HG03103 (cell line): ENCODE data around the gene PRLR.
"Not testable (repeated sequence)": the region's sequence is repeated elsewhere in the genome, so short reads cannot be mapped to it uniquely, and the experiment has no call there.

ENCODE experiments used
- ATAC-seq: cut with Tn5 transposase; IDR thresholded peaks from one replicate; pipeline ENCODE4 v1.9.1; 2021; ENCODE audit warnings: low read depth; ENCODE audit not compliant: unreplicated experiment

PRLR gene

DNA sequence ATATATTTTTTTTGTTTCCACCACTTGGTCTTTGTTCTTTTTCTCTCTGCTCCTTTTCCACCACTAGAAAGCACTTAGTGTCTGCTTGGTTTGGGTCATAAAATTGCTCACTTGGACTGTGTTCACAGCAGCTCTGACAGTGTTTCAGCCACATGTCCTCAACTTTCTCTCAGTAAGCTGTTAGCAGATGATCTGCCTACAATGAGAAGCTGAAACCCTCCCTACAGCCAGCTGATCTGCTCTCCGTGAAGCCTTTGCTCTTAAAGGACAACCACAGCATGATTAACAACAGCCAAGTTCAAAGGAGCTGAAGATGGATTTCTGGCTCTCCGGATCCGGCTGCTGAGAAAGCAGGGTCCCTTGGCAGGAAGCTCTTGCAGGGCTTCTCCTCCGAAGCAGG is 31.6 kb downstream of the PRLR start:
- no peak for ATAC-seq

DNA sequence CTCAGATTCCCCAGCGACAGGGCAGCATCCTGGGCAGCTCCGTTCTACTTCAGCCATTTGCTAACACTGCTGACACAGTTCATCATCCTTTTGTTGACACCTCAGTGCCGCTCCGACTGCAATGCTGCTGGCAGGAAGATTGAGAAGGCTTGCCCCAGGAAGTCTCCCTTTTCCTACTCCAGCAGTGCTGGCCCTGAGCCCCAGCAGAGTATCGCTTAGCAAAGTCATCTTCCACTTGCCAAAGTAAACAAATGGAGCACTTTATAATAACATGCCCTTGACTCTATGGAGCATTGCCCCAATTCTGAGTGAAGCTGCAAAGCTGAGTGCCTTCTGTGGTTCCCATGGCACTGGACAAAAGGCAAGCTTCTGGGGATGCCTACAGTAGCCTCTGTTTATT is 32.2 kb downstream of the PRLR start:
- no peak for ATAC-seq

DNA sequence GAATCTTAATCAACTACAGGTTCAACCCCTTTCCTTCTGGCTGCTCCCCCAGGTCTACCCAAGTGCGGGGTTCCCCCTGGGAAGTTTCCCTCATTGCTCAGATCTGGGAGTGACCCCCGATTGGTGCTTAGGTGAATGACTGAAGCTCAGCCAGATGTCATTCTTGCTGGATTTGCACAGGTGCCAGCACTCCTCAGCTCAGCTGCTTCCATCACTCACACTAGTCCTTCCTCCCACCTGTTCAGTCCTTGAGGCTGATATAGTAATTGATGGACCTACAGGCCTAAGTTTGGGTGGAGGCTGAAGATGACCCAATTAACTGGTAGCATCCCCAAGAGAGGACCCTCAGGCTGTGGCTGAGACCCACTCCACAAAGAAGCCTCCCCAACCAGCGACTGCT is 32.9 kb downstream of the PRLR start:
- ATAC-seq, result no peak

DNA sequence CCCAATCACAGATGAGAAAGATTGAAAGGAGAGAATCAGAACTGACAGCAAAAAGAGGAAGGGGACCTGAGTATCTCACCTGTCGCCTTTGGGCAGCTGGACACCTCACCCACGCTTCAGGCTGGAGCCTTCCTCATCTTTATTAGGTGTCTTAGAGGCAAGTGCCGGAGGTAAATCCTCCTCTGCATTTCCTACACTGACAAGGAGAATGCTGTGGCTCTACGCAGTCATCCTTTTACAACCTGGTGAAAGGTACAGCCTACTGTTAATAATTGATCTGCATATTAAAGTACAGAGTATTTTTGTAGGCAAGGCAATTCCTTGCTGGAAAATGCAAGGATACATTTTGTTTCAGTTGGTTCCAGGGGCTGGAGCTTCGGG is 34.8 kb downstream of the PRLR start:
- ATAC-seq, result no peak

DNA sequence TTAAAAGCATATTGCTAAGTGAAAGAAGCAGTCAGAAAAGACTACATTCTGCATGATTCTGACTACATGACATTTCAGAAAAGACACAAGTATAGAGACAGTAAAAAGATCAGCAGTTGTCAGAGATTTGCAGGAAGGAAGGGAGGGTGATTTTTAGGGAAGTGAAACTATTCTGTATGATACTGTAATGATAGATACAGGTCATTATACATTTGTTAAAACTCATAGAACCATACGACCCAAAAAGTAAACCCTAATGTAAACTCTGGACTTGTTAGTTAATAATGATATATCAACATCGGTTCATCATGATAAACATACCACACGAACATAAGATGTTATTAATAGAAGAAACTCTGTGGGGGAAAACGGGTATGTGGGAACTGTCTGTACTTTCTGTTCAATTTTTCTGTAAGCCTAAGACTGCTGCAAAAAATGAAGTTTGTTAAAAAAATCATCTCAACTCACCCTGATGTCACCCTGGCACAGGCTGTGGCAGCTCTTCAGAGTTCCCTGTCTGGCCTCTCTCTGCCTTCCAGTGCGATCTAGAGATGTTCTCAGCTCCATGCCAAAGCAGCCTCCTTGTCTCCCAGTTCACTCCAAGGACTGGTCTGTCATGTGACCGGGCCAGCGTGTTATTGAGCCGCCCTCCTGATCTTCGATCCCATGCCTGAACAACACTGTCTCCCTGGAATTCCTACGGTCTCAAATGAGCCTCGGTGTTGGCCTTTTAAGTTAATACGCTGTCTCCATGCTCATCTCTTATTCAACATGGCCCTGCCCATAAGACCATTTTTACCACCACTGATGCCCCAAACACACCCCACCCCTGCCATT is 35.4 kb downstream of the PRLR start:
- peak; percentile 94 for ATAC-seq

DNA sequence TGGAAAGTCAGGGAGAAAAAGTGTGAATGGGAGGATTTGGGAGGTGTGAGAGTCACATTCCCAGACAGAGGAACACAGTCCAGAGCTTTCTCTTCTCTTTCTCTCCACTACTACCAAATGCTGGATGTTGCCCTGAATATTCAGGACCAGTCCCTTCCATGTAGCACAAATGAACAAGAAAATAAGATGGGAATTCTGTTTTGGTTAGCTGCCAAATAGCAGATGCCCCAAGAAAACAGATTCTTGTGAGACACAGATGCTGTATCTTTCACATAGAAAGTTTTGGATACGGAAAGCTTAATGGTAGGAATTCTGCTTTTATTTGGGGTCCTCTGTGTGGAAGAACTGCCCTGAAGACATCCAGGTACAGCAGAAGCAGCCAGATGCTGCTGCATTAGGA is 37.8 kb downstream of the PRLR start:
- no peak for ATAC-seq

DNA sequence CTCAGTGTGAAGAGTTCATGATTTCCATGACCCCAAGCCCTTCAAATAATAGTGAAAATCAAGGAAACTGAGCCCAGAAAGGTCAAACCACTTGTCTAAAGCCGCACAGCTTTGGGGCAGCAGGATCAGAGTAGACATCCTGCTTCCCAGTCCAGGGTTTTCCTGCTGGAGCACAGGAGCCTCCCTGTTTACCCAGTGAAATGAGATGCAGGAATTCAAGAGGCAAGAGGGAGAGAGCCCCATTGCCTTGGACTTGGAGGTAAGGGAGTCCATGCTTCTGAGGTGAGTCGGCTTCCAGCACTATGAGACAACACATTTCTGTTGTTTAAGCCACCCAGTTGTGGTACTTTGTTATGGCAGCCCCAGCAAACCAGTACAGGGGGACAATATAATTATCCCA is 40.5 kb downstream of the PRLR start:
- not testable (repeated sequence) for ATAC-seq

DNA sequence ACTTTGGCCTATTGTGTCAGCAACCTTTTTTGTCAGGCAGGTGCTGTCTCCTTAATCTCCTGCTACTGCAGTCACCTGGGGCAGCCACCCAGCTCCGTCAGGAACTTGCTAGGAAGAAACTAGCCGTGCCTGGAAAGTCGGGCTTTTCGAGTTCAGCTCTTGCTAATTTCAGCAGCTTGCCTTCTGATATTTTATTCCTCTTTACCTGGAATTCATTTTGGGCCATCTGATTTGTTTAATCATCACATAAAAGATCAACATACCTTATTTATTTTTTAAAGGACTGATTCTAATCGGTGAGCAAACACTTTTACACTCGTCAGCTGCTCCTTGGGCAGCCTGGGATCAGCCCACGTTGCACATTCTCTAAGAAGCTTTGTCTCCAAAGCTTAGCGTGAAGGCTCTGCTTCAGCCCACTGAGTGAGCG is 42.2 kb downstream of the PRLR start:
- no peak for ATAC-seq

DNA sequence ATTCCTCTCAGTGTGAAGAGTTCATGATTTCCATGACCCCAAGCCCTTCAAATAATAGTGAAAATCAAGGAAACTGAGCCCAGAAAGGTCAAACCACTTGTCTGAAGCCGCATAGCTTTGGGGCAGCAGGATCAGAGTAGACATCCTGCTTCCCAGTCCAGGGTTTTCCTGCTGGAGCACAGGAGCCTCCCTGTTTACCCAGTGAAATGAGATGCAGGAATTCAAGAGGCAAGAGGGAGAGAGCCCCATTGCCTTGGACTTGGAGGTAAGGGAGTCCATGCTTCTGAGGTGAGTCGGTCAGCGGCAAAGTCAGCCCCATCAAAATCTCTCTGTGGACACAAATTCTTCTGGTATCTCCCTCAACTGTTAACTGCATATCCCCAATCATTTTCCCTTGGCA is 42.7 kb downstream of the PRLR start:
- not testable (repeated sequence) for ATAC-seq

DNA sequence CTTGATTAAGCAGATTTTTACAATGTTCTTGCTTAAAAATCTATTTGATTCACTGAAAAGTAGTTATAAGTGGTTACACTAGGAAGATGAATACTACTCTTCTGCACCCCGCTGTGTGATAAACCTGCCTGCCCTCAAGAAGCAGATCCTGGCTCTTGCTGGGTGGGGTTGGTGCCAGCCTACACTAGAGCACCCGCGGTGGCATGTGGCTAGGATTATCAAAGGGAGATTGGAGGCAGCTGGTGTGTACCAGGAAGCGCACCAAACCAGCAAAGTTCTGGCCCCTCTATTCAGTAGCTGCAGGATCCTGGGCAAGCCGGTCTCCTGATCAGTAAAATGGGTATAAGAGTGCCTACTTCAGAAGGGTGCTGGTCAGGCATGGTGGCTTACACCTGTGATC is 43.5 kb downstream of the PRLR start:
- no peak for ATAC-seq

DNA sequence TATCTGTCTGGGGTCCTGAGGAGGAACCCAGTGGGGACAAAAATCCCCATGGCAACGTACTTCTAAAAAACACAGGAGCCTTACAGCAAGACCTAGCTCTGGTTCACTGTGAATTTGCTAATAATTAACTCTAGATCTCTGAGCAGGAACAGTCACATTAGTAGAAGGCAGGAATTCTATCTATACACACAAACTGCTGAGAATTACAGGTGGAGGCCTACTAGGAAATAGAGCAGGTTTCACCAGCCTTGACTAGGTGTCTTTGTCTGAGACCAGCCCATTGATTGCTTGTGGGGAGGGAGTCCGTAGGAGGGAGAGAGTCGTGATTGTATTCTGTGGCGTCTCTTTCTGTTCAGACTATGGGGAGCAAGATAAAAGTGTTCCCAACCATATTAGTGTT is 44.8 kb downstream of the PRLR start:
- no peak for ATAC-seq

DNA sequence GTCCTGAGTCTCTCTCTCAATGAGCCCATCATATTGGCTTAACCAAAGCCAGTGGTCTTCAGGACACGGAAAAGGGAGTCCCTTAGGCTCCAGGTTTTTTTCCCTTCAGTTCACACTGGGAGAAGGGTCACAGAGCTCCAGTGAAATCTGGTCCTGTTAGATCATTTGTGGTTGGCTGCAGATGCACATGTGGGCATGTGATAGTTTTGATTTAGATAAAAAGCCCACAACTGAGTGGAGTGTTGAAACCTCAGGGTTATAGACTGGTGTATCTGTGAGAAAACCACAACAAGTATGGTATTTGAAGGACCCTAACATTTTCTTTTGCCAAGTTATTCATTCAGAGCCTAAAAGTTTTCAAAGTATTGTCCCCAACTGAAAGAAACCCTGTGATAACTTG is 46.7 kb downstream of the PRLR start:
- no peak for ATAC-seq

DNA sequence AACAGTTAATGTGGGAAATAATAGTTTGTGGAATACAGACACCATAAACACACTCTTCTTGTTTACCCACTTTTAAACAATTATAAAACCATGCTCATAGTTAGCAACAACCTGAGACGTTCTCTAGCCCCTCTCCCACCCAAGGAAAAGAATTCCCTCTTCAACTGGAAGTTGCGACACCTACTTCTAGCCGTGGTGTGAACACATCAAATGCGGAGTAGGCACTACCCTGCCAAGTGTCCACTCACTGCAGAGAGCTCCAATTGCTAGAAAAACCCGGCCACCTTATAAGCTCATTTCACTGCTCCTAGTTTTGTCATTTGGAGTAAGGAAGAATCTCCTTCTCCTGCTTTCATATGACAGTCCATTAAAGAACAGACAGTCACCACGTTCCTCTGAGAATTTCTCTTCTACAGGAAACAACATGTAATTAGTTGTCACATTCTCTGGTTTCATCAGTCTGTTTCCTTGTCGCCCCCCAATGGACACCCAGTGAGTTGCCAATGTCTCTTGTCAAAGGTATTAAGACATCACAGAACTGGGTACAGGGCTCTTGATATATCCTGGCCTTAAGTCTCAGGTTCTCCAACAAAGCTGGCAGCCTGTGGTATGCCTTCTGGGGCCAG is 47.3 kb downstream of the PRLR start:
- ATAC-seq, result peak; percentile 74

DNA sequence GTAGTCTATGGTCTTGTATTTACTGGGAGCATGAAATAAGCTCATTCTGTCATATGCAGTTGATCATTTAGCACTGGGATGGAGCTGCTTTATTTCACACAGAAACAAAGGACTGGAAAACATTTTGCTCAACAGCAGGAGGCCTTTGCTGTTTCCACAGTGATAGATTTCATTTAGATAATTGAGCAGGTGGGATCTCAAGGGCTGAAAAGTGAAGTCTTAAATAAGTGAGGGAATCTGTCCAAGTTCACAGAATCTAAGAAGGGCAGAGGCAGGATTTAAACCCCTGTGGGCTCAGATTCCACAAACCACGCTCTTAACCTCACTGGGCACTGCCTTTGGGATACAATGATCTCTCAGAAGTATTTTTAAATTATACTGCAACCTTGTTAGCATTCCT is 47.8 kb downstream of the PRLR start:
- ATAC-seq, result no peak

DNA sequence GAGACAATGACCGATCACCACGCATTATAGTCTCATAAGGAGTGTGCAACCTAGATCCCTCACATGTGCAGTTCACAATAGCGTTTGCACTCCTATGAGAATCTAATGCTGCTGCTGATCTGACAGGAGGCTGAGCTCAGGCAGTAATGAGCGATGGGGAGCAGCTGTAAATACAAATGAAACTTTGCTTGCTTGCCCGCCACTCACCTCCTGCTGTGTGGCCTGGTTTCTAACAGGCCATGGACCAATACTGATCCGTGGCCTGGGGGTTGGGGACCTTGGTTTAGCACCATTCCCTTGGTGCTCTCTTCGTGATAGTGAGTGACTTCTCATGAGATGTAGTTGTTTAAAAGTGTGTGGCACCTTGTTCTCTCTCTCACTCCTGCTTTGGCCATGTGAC is 50.2 kb downstream of the PRLR start:
- ATAC-seq, result no peak

DNA sequence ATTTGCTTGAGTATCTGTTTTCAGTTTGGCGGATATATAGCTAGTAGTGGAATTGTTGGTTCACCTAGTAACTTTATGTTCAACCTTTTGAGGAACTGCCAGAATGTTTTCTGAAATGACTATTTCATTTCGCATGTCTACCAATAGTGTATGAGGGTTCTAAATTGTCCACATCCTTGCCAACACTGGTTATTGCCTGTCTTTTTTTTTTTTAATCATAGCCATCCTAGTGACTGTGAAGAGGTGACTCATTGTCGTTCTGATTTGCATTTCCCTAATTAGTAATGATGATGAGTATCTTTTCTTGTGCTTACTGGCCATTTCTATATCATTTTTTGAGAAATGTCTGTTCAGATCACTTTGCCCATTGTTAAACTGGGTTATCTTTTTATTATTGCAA is 52.5 kb downstream of the PRLR start:
- ATAC-seq, result no peak

DNA sequence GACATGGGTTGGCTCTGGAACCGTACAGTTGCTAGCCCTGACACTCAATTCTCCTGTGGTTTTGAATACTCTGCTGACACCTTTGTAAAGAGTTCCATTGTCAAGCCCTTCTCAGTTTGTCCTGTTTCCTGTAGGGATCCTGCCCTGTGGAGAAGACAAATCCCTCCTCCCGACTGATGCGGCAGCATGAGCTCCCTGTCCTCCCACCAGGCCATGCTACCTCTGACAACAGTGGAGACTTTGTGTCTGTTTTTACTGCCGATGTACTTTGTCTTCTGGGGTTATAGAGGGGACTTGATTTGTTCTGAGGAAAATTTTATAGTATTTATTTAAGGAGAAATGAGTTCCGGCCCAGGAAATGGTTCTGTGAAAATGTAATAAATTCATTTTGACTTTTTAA is 57.8 kb downstream of the PRLR start:
- no peak for ATAC-seq

DNA sequence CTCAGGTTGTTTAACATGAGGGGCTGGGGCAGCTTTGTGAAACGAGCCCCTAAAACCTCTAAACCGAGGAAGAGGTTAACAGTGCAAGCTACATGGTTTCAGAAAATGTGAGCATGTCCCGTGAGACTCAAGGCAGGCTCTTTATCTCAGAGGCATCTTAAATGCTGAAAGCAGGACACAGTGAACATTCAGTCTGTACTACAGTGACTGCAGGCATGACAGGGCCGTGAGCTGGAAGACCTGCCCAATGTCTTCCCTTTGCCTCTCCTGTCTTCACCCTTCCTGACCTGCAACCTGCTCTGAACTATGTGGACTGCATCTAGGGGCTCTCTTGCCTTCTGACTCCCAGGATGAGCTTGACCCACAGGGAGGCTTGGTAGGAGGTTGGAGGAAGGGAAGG is 58.3 kb downstream of the PRLR start:
- no peak for ATAC-seq

DNA sequence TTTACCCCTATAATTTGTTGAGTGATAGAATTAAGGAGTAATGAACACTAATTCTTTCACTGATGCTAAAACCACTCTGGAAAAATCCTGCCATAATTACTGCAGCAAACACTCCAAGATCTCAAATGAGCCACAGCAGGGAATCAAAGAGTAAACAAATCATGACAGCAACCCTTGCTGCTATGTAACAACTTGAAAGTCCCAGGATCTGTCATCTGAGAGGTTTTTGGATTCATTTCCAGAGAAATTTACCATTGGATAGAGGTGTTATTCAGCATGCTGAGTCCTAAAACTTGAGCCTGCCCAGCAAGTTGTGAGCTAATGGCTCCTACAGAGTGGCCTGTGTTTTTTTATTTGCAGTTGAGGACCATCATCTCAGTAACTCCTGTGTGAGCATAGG is 59.2 kb downstream of the PRLR start:
- no peak for ATAC-seq

DNA sequence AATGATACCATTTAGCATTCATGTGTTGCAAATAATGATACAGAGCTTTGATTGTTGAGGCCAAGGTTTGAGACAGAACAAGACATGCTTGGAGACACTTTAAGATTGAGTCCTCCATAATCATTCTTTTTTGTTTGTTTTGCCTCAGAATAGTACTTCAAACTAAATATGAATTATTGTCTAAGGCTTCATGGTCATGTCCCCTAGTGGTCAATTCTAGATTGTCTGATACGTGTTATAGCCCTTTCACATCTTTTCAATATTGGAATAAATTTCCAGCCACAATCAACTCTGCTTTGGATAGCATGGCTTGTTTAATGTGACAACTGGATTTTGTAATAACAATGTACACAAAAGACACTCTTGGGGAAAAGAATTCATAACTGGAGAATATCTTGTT is 64.2 kb downstream of the PRLR start:
- no peak for ATAC-seq

DNA sequence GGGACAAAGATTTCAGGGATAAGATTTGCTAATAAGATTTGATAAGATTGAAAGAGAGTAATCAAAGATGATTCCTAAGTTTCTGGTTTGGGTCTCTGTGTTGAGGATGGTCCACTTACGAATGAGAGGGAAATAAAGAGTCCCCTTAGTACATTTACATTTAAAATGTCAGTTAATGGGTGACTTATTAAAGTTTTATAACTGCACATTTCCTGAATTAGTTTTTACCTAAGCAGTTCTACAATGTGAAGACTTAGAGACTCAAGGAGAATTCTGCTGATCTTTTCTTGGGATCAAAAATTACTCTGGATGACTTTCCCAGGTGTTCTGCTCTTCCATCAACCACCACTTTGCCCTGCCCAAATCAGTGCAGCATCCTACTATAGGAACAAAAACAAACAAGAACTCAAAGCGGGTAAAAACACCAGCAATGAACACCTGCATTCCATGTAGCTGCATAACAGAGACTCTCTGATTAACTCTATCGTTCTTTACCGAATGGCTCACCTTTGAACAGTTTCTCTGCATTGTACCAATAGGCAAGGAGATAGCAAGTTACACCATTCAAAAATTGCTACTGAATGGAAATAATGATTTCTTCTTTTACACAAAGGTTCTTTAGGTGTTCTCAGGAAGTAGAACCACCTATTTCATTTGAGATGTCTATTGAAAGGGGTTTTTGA is 65.3 kb downstream of the PRLR start:
- ATAC-seq, result no peak

DNA sequence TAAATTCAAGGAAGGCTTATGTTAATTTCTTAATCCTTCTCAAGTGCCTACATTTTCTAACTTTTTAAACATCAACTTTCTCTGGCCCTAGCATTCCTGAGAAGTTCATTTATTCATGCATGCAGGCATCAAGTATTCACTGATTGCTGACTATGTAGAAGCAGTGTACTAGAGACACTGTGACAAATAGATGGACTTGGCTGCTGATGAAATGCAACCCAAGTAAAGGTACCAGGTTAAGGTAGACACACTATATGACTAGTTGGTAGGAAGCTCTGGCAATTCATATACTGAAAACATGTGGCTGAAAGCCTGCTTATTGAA is 66.6 kb downstream of the PRLR start:
- no peak for ATAC-seq
